HL-60/S4 treated with retinoic acid at 250 ng/mL for 4 days and 3 days (cell line): ENCODE measurements around the gene PTPRG.

Source experiments
- in situ Hi-C: fragments of 300-500 bp; cut with MboI; formaldehyde crosslinking; loops from 2 replicates; pipeline ENCODE4 v1.7.0; 2022; ENCODE audit warnings: low sequenced_read_pairs

The PTPRG gene

DNA sequence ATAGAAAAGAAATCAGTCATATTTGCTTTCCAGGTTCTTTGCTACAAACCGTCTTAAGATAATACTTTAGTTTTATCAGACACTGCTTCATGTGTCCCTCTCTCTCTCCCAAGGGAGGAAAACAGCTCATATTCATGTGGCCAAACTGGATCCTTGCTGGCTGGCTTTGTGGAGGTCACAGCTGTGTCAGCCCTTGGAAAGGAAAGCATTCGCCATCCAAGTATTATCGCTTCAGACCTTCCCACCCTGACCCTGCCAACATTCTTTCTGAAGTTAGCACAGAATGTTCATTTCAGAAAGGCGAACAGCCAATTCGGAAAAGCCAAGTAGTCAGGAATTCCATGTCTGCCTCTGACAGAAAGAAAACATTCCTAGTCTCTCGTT is 598.3 kb downstream of the PTPRG start:
- in situ Hi-C loops: no loop called here

DNA sequence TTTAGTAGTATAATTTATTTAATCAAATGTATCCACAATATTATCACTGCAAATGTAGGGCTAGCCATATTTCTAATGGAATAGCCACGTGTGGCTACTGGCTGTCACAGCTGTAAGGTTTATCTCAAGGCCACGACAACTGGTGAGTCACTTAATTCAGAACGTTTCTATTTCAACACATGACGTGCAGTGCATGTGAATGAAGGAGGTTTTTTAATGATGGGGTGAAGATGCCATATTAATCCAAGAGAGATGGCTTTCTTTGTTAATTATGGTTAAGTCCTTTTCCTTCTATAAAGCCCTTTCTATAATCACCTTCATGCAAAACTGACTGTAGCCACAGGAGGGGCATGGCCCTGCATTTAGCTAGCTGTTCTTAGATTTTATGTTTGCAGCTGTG is 600.0 kb downstream of the PTPRG start:
- in situ Hi-C loops: no loop called here

DNA sequence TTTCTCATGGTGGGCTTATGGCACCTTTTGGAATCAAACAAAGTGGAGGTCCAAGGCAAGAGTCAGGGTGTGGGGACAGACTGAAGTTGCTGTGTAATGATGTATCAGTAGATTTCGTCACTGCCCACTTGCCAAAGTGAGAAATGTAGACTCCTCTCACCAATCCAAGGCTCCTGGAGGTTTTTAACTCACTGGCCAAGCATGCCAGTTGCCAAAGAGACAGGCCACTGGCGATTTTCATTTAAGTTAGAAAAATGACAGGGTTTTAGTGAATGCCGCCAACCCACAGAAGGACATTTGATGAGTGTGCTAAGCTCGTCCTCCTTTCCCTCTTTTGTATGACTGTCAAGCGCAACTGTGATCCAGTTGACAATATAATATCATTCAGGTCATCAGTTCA is 602.8 kb downstream of the PTPRG start:
- in situ Hi-C loops: no loop called here

DNA sequence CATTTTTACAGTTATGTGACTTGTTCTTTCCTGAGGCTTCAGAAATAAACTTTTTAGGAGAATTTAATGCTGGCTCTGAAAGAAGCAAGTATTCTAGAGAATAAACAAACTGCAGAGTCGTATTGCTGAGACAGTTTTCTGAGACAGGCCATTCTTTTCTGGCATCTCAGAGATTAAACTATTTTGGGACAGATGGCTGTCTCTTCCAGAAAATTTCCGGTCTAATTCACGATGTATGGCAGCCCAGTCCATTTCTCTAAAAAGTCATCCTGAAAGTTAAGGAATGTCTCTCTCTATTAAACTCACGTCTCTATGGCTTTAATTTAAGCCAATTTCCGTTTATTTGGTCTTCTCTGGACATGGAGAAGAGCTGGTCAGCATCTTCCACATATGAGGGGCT is 603.4 kb downstream of the PTPRG start:
- in situ Hi-C loops: no loop called here

DNA sequence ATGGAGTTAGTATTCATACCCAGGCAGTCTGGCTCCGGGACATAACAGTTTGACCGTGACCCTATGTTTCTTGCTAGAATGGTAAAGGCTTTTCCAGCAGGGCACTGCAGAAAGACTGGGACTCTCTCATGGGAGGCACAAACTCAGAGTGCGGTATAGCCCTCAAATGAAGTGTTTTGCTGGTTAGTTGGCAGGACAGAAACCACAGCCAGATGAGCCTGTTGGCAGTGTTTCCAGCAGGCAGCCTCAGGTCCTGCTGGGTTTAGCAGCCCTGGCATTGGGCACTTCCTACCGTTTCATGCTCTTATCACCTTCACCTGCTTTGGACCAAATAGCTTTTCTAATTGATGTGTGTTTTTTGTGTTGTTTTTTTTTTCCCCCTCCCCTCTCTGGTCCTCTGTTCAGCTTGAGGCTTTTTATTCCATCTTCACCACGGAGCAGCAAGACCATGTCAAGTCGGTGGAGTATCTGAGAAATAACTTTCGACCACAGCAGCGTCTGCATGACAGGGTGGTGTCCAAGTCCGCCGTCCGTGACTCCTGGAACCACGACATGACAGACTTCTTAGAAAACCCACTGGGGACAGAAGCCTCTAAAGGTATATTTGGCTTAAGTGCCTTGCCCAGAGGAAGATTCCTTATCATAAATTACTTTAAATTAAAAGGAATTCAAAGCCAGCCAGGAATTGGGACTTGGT is 606.3 kb downstream of the PTPRG start:
- in situ Hi-C loops: no loop called here

DNA sequence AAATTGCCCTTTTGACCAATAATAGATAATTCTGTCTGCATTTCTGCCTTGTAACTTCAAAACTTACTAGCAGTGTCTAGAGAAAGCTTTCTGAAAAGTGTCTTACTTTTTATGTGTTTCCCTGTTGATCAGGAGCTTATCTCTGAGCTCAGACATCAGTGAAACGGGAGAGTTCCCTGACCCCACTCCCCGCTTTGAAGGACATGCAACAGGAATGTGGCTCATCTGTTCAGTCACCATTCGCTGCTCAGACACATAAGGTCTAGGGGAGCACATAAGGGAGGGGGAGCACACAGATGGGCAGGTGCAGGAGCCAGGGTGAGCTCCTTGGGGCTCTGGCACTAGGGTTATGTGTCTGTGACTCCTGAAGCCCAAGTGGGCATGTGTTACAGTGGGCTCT is 607.0 kb downstream of the PTPRG start:
- in situ Hi-C loops: no loop called here

DNA sequence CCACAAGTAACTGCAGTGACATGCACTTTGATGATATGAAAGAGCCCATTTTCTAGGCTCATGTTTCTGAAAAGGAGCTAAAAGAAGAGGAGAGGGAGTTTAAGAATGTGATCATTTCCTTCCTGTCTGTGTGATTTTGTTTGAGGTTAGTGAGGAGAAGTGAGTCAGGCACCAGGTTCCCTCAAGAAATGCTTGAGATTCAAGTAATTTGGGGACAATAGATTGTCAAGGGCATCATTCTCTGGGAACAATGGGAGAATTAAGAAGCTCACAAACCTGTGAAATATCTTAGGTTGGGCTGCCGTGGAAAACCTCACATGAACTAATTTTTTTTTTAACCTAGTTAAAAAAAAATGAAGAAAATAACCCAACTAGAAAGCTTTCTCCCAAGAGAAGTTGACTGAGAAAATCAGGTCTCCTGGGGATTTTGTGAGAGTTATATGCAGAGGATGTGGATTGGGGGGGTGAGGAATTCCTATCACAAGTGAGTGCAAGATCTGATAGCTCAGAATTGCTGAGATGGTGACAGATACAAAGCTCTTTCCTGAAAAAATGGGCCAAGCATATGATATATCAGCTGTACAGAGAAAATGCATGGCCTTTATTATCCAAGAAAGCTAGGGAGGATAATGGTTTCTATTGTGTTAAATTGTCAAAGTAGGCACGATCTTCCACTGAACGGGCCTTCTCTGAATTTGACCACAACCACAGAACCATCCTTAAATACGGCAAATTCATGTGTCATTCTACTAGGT is 608.7 kb downstream of the PTPRG start:
- in situ Hi-C loops: no loop called here

DNA sequence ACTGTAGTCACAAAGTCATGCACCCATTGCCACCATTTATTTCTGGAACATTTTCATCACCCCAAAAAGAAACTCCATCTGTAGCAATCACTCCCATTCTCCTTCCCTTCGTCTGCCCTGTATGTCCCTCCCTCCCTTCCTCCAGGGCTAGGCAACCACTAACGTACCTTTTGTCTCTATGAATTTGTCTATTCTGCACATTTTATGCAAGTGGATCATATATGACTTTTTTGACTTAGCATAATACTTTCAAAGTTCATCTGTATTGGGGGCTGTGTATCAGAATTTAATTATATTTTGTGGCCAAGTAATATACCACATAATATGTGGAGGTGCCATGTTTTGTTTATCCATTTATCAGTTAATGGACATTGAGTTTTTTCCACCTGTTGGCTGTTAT is 610.4 kb downstream of the PTPRG start:
- in situ Hi-C loops: no loop called here

DNA sequence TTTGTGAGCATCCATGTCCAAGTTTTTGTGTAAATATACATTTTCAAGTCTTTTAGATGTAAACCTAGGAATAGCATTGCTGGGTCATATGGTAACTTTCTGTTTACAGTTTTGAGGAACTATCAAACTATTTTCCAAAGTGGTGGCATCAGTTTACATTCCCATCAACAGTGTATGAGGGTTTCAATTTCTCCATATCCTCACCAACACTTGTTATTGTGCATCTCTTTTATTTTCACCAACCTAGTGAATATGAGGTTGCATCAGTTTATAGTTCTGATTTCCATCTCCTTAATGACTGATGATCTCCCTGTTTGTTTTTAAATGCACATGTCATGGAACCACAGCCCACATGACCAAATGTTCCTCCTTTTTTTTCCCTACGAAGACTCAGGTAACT is 610.8 kb downstream of the PTPRG start:
- in situ Hi-C loops: no loop called here

DNA sequence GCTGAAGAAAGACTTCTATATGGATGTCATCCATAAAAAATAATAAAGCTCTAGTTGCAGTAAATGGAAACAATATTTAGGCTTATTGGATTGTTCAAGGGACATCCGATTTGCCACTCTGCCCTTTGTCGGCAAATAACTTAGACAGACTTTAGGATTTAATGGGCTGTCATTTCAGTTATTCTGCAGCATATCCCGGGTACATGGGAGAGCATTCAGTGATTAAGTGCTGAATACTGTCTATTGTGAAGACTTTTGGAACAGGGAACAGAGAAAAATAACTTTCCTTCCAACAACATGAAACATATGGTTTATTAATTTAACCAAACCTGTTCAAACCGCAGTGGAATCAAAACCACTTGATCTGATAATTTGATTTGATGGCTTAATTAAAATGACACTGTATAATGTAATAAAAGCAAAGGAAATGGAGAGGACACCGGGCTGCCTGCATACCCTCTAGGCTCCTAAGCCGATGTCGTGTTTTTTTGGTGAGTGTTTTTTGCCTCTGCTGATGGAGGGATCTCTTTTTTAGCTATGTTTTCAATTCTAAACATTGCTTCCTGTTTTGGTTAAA is 612.7 kb downstream of the PTPRG start:
- in situ Hi-C loops: no loop called here

DNA sequence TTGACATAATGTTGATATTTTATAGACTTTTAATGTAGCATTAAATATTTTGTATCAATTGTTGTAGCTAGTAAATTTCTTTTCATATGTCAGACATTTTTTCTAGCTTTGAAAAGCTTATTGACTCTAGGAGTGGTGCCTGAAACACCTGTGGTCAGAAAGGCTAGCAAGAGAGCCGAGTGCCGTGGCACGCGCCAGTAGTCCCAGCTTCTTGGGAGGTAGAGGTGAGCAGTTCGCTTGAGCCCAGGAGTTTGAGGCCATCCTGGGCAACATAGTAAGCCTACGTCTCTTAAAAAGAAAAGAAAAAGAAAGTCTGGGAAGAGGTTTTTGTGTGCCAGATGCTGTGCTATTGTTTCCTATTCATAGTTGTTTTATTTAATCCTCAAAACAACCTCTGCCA is 613.8 kb downstream of the PTPRG start:
- in situ Hi-C loops: no loop called here

DNA sequence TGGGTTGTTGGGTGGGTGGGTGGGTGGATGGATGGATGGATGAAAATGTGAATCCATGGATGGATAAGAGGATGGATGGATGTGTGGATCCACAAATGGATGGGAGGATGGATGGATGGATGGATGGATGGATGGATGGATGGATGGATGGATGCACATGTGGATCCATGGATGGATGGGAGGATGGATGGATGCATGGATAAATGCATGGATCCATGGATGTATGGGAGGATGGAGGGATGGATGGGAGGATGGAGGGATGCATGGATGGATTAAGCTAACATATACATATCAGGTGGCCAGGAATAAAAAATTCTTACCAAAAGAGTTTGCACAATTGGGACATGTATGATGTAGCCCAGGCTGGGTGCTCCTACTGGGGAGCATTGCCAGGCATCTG is 616.7 kb downstream of the PTPRG start:
- in situ Hi-C loops: no loop called here

DNA sequence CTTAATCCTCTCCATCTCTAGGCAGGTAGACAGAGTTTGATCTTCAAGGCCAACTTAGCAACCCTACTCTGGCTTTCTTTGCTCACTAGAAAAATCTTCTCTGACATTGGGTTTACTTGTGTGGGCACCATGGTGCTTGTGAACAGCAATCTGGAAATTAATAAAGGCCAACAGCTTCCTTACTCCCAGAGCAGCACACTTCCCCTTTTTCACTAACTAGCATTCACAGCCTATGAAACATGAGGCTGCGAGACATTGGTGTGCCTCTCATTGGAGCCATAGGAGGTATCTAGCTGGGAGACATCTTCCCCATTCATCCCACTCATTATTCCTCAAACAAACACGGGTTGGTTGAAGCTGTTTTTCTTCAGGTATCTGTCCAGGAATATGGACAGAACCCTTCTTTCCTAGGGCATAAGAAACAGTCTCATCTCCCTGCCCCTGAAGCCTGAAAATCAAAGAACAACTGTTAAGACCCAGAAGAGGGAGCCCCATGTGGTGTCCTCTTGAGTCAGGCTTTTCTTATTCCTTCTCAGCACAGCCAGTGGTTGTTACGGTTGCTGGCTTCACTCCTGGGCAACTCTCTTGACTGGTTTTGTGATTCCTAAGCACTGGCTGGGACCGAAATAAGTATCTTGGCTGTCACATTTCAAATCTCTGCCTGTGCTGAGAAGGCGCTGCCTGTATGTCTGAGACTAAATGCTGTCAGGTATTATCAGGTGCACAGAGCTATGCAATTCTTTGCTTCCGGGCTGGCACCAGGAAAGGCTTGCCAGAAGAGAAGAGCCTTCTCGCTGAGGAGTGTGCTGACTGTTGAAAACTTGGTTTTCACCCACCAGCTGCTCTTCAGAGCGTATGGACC is 617.6 kb downstream of the PTPRG start:
- in situ Hi-C loops: no loop called here

DNA sequence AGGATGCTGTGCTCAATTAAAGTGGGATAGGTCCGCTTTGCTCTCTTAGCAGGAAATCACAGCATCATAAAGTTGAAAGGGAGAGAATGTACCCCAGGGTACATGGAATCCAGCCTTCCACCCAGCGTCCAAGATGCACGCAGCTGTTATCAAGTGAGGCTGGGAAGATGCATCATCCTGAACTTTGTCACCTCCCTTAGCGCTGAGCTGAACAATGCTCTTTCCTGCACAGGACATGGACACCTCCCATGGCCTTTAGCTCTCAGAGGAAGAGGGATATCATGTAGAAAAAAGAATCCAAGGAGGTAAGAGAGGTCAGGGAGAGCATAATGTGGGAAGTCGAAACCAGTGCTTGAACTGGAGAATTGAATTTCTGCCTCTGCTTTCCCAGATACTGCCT is 619.1 kb downstream of the PTPRG start:
- in situ Hi-C loops: no loop called here

DNA sequence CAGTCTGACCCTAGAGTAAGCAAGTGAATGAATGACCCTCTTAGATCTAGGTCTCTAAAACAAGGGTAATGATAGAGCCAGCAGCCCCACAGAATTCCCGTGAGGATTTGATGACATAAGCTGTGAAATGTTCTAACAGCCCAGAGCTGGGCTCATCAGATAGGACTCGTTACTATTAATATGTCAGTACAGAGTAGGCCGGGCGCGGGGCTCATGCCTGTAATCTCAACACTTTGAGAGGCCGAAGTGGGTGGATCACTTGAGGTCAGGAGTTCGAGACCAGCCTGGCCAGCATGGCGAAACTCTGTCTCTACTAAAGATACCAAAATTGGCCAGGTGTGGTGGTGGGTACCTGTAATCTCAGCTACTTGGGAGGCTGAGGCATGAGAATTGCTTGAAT is 621.7 kb downstream of the PTPRG start:
- in situ Hi-C loops: no loop called here

DNA sequence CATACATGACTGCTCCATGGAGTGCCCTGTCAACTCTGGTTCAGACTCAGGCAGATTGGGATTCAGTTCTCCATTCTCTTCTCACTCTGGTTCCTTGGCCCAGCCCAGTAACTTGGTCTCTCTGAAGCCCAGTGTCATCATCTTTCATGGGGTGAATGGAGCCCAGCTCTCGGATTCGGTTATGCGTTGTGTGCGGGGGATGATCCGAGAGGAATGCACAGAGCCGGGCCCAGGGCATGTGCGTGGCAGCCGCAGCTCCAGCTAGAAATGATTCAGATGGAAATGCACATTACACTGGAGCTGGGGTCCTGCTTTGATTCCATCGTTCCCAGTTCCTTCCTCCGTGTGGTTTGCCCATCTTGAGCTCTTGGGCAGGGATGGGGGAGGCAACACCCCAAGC is 622.6 kb downstream of the PTPRG start:
- in situ Hi-C loops: no loop called here

DNA sequence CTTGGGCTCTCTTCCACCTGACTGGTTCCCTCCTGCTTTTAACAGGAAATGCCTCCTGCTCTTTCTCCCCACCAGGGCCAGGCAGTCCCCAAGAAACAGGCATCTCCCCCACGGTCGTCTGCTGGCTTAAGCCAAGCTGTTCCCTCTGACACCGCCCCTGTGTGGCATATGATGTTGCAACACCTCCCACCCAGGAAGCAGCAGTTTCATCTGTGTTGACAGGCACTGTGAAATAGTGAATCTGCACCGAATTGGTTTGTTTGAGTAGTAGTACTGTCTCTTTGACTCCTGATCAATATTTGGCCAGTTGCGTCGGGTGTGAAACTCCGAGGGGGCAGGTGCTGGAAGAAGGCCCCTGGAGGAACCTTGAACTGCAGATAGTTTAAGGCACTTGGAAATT is 623.2 kb downstream of the PTPRG start:
- in situ Hi-C loops: no loop called here

DNA sequence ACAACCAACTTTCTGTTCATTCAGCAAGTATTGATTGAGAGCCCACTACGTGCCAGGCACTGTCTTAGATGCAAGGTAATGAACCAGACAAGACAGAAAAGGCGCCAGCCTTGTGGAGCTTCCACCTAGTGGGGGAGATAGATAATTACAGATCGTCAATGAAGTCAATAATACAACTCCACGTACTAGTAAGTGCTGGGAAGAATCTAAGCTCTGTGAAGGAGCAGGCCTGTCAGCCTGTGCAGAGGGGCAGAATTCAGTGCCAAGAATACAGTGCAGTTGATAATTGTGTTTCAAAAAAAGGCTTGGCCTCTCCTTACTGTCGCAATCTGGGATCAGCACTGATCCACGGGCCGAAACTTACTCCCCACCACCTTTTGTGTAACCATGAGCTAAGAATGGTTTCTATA is 625.7 kb downstream of the PTPRG start:
- in situ Hi-C loops: no loop called here

DNA sequence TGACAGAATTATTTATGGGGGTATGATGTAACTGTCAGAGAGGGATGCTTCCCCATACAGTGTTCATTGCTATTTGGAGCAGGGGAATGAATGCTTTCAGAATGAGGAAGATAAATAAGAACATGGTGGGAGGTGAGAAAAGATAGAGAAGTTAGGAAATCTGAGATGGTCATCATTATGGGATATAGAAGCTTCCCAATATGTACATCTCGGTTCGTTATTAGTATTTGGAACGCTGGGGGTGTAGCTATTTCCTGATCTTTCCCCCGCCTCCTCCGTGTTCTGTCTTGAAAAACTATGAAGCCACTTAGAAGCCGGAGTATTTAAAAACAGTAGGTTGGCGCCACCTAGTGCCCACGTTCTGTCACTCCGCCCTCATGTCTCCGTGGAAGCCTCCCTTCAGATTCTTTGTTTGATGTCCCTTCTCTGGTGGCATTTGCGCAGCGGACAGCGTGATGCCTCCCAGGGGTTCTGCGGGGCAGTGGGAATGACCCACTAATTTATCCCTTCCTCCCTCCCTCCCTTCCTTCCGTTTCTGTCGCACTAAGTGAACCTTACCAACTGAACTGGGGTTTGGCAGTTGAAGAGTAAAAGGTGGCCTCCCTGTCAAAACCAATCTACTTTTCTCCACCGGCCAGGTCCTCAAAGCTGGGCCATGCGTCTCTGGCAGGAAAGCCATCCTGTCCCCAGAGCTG is 627.5 kb downstream of the PTPRG start:
- in situ Hi-C loops: no loop called here

DNA sequence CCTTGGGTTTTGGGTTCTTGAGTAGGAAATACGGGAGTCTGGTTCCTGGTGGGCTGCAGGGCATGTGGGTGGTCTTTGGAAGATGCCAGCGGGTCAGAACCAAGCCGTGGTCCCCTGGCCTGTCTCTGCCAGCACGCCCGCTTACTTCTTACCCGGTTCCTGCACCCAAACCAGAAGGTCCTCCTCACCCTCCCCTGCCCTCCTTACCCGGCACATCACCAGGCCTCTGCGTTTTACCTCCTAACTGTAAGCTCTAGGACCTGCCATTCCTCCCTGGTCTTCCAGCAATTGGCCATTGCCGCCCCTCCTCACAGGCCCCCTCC is 628.0 kb downstream of the PTPRG start:
- in situ Hi-C loops: no loop called here

DNA sequence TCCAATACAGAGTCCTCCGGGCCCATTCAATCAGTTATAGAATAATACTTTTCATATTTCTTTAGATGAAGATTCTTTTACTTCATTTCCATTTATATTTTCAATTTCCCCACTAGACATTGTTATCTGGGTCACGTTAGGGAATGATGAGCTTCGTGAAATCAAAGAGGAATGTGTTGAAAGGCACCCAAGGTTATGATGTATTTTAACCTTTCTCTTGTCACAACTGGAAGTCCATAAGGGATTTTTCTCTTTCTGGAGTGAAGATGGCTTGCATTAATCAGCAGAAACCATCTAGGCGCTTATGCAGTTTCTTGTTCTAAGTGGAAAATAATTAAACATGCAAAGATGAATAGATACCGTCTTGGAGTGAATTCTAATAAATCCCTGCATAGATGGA is 631.5 kb downstream of the PTPRG start:
- in situ Hi-C loops: no loop called here
